ENCODE measurements around the gene MGAT4B. TPM values are rescaled to one million over a fixed set of nuclear protein-coding genes. Genes with fewer than 3 reads are reported as not detected.

MGAT4B gene
- total RNA-seq, 2 experiments from 2014 or later = 61.1 to 96.5 TPM

GRCh38 chr5:179802207-179802883 is 4.3 kb downstream of the MGAT4B start:
- no peaks in the 10 kb centered on the region for H3K79me2 ChIP-seq (ENCODE audit: insufficient read depth, low read depth, low read length)
- ChIA-PET POLR2A (interaction anchor here (0.7 kb wide), 1 partner anchor 31 kb away, joined by 3 read pairs; no protein-coding TSS in a partner anchor), CTCF (ENCODE audit: unreplicated experiment) (interaction anchor here (0.6 kb wide), 3 partner anchors 67 to 164 kb away, joined by 3 to 8 read pairs (median 4); no protein-coding TSS in a partner anchor)
- no peaks in the 10 kb centered on the region for H3K9me2 ChIP-seq (ENCODE audit: insufficient read depth, low read length)
- BruUV-seq (replicated peaks) = no TSS peak
- DNase-seq (ENCODE audit: low spot score) = no peak
- no peak overlapping the region for H2AFZ ChIP-seq (ENCODE audit: low read length)
- peaks cover 29% of the 10 kb centered on the region; the same call in 1 of the 2 replicates for H3K36me3 ChIP-seq (ENCODE audit: insufficient read depth, low read length)
- H3K4me3 ChIP-seq (ENCODE audit: low read depth, low read length, poor library complexity, severe bottlenecking) = no peak overlapping the region
- peaks cover 20% of the 10 kb centered on the region for H3K4me1 ChIP-seq (ENCODE audit: insufficient read depth, low read length, poor library complexity, severe bottlenecking)
- intact Hi-C loops (cut with micrococcal nuclease; ENCODE audit: unreplicated experiment) = loop anchor here (10.0 kb wide), 1 partner anchor 1688 kb away; the partner anchor contains the start of gene N4BP3
- no peaks in the 10 kb centered on the region for H3K9me3 ChIP-seq (ENCODE audit: low read length)
- H3K4me2 ChIP-seq (ENCODE audit: low read length) = no peak overlapping the region
- H4K20me1 ChIP-seq (ENCODE audit: insufficient read depth, low read length) = no peaks in the 10 kb centered on the region
- no peak for TF ChIP-seq EZH2phosphoT487 (IDR thresholded peaks at IDR 0.05; ENCODE audit: borderline replicate concordance, low read depth, low read length)
- peak; percentile 44; the same call in 1 of the 2 replicates for TF ChIP-seq CTCF (conservative IDR thresholded peaks at IDR 0.05; ENCODE audit: low read length)
- H3K27ac ChIP-seq (ENCODE audit: low read depth, low read length, poor library complexity, severe bottlenecking) = no peak overlapping the region

- Histone ChIP-seq H2AFZ (ENCODE audit: low read length) (no peak overlapping the region), H3K4me2 (ENCODE audit: low read length) (no peak overlapping the region), H3K9me3 (ENCODE audit: low read length) (no peaks in the 10 kb centered on the region), H3K27ac (ENCODE audit: low read depth, low read length, poor library complexity, severe bottlenecking) (no peak overlapping the region), H3K36me3 (ENCODE audit: insufficient read depth, low read length) (peaks cover 35% of the 10 kb centered on the region; the same call in 1 of the 2 replicates), H4K20me1 (ENCODE audit: insufficient read depth, low read length) (no peaks in the 10 kb centered on the region), H3K4me3 (ENCODE audit: low read depth, low read length, poor library complexity, severe bottlenecking) (no peak overlapping the region), H3K79me2 (ENCODE audit: insufficient read depth, low read depth, low read length) (no peaks in the 10 kb centered on the region), H3K9me2 (ENCODE audit: insufficient read depth, low read length) (no peaks in the 10 kb centered on the region), H3K4me1 (ENCODE audit: insufficient read depth, low read length, poor library complexity, severe bottlenecking) (peaks cover 22% of the 10 kb centered on the region)
- CTCF ChIA-PET (ENCODE audit: unreplicated experiment) = interaction anchor here (0.6 kb wide), 2 partner anchors 66 to 165 kb away, joined by 3 to 8 read pairs; no protein-coding TSS in a partner anchor
- DNase-seq (ENCODE audit: low spot score) = peak; percentile 64
- TF ChIP-seq EZH2phosphoT487 (IDR thresholded peaks at IDR 0.05; ENCODE audit: borderline replicate concordance, low read depth, low read length) (no peak), CTCF (conservative IDR thresholded peaks at IDR 0.05; ENCODE audit: low read length) (peak; percentile 75)
- intact Hi-C loops (cut with micrococcal nuclease; ENCODE audit: unreplicated experiment) = loop anchor here (10.0 kb wide), 1 partner anchor 1687 kb away; the partner anchor contains the start of gene N4BP3
- POLR2A ChIA-PET = interaction anchor here (0.7 kb wide), 1 partner anchor 32 kb away, joined by 3 read pairs; no protein-coding TSS in a partner anchor
- BruUV-seq (replicated peaks) = no TSS peak
Observed at GRCh38 chr5:179801304-179802206, 5.1 kb downstream of the MGAT4B start.
